HL-60 (cell line): Measurements from ENCODE around the gene PCCA.

Experiments
- DNase-seq, 2 experiments: peaks; one replicate each; pipeline ENCODE4 v3.0.0-alpha.2; 2010 to 2020; ENCODE audit warnings: low read depth in 1 of 2, low spot score in 1 of 2
- H3K27ac ChIP-seq: fragments of 250-450 bp; sonication (Bioruptor Pico); replicated peaks from 2 replicates; pipeline ENCODE4 v1.5.1; 2020; ENCODE audit warnings: mild to moderate bottlenecking, moderate library complexity
- H3K27me3 ChIP-seq: fragments of 250-450 bp; sonication (Bioruptor Pico); 2 replicates; pipeline ENCODE4 v1.5.1; 2021; ENCODE audit warnings: mild to moderate bottlenecking, moderate library complexity; ENCODE audit not compliant: insufficient read depth, poor library complexity, severe bottlenecking
- H3K4me3 ChIP-seq: replicated peaks from 2 replicates; pipeline ENCODE4 v1.5.1; 2011; ENCODE audit warnings: mild to moderate bottlenecking, control low read depth, low read length; ENCODE audit not compliant: insufficient read depth
- CTCF ChIP-seq: IDR thresholded peaks from one replicate; pipeline ENCODE4 v1.5.1; 2011; ENCODE audit warnings: low read length, control low read depth, inconsistent platforms; ENCODE audit not compliant: insufficient read depth
- GABPA ChIP-seq: IDR thresholded peaks from 2 replicates; pipeline ENCODE4 v1.6.1; 2012; ENCODE audit warnings: low read depth
- POLR2AphosphoS5 ChIP-seq: IDR thresholded peaks from 2 replicates; pipeline ENCODE4 v1.6.1; 2012; ENCODE audit warnings: low read depth
- REST ChIP-seq: IDR thresholded peaks from 2 replicates; pipeline ENCODE4 v1.6.1; 2012; ENCODE audit warnings: low read depth; ENCODE audit not compliant: insufficient replicate concordance
- SPI1 ChIP-seq: IDR thresholded peaks from 2 replicates; pipeline ENCODE4 v1.6.1; 2012; ENCODE audit warnings: low read depth, mild to moderate bottlenecking, borderline replicate concordance

The PCCA gene

GRCh38 chr13:100356426-100356825 lies 267.5 kb downstream of the PCCA start:
- peaks cover 9% of the 10 kb centered on the region for H3K27me3 ChIP-seq
- no peak for TF ChIP-seq SPI1
- no peak for TF ChIP-seq REST
- no peak for TF ChIP-seq GABPA
- TF ChIP-seq CTCF = no peak
- TF ChIP-seq POLR2AphosphoS5 = no peak
- H3K27ac ChIP-seq = no peak overlapping the region
- no peak for DNase-seq
- H3K4me3 ChIP-seq = no peak overlapping the region

GRCh38 chr13:100356889-100357288 lies 268.0 kb downstream of the PCCA start:
- peaks cover 9% of the 10 kb centered on the region for H3K27me3 ChIP-seq
- H3K4me3 ChIP-seq = no peak overlapping the region
- TF ChIP-seq CTCF = no peak
- peak in 1 of 2 experiments; percentile 12 for DNase-seq
- H3K27ac ChIP-seq = no peak overlapping the region

- Histone ChIP-seq H3K27ac (no peak overlapping the region), H3K27me3 (peaks cover 11% of the 10 kb centered on the region), H3K4me3 (no peak overlapping the region)
- no peak for DNase-seq
- TF ChIP-seq POLR2AphosphoS5 (no peak), GABPA (no peak), REST (no peak), SPI1 (no peak), CTCF (no peak)
Observed at GRCh38 chr13:100357764-100358163, 268.9 kb downstream of the PCCA start.

- H3K27ac ChIP-seq = no peak overlapping the region
- TF ChIP-seq REST (no peak), SPI1 (no peak), POLR2AphosphoS5 (no peak), GABPA (no peak), CTCF (no peak)
- DNase-seq = no peak
- H3K4me3 ChIP-seq = no peak overlapping the region
- H3K27me3 ChIP-seq = peaks cover 3% of the 10 kb centered on the region
Observed at GRCh38 chr13:100361504-100361903, 272.6 kb downstream of the PCCA start.
